GM23338 (cell line): ENCODE measurements around the gene FAF2. TPM values are rescaled to one million over a fixed set of nuclear protein-coding genes. Genes with fewer than 3 reads are reported as not detected.

ENCODE experiments used
- ATAC-seq: fragments of 200-7000 bp; cut with Tn5 transposase; 3 replicates; pipeline ENCODE4 v1.9.1; 2020
- DNase-seq: peaks from one replicate; pipeline ENCODE4 v3.0.0-alpha.2; 2015; ENCODE audit warnings: low spot score
- H2AFZ ChIP-seq: fragments of 200-600 bp; sonication (generic); 2 replicates; pipeline ENCODE4 v1.8.0; 2016; ENCODE audit warnings: antibody characterized with exemption, mild to moderate bottlenecking, moderate library complexity
- H3F3A ChIP-seq: fragments of 200-600 bp; sonication (generic); replicated peaks from 2 replicates; pipeline ENCODE4 v1.8.0; 2017; ENCODE audit warnings: antibody characterized with exemption, mixed run types, low read depth
- H3K27ac ChIP-seq: fragments of 200-600 bp; sonication (generic); 2 replicates; pipeline ENCODE4 v1.6.1; 2016; ENCODE audit warnings: low read depth
- H3K27me3 ChIP-seq: fragments of 200-600 bp; sonication (generic); 2 replicates; pipeline ENCODE4 v1.8.0; 2016; ENCODE audit warnings: mild to moderate bottlenecking, mixed run types, moderate library complexity; ENCODE audit not compliant: insufficient read depth
- H3K36me3 ChIP-seq: fragments of 200-600 bp; sonication (generic); 2 replicates; pipeline ENCODE4 v1.8.0; 2016; ENCODE audit warnings: mild to moderate bottlenecking; ENCODE audit not compliant: insufficient read depth
- H3K4me1 ChIP-seq: fragments of 200-600 bp; sonication (generic); 2 replicates; pipeline ENCODE4 v1.8.0; 2016; ENCODE audit warnings: mild to moderate bottlenecking, moderate library complexity; ENCODE audit not compliant: insufficient read depth
- H3K4me2 ChIP-seq: fragments of 200-600 bp; sonication (generic); 2 replicates; pipeline ENCODE4 v1.7.1; 2017; ENCODE audit warnings: mixed run types
- H3K4me3 ChIP-seq: fragments of 200-600 bp; sonication (generic); 2 replicates; pipeline ENCODE4 v1.6.1; 2016; ENCODE audit warnings: mixed run types
- H3K79me2 ChIP-seq: fragments of 200-600 bp; sonication (generic); replicated peaks from 2 replicates; pipeline ENCODE4 v1.8.0; 2017; ENCODE audit warnings: mild to moderate bottlenecking; ENCODE audit not compliant: insufficient read depth
- H3K9me2 ChIP-seq: fragments of 200-600 bp; sonication (generic); 2 replicates; pipeline ENCODE4 v1.8.0; 2017; ENCODE audit not compliant: insufficient read depth
- H4K20me1 ChIP-seq: fragments of 200-600 bp; sonication (generic); replicated peaks from 2 replicates; pipeline ENCODE4 v1.8.0; 2017; ENCODE audit warnings: mild to moderate bottlenecking; ENCODE audit not compliant: insufficient read depth
- H3K27ac Mint-ChIP-seq: 2 replicates; pipeline ENCODE4 v1.8.0; 2020; ENCODE audit warnings: inconsistent platforms, mild to moderate bottlenecking, moderate library complexity, mixed read lengths
- H3K27me3 Mint-ChIP-seq: 3 replicates; pipeline ENCODE4 v1.8.0; 2022; ENCODE audit warnings: low read depth, mild to moderate bottlenecking, moderate library complexity, mixed read lengths, inconsistent platforms; ENCODE audit not compliant: insufficient read depth, poor library complexity
- H3K36me3 Mint-ChIP-seq: 3 replicates; pipeline ENCODE4 v1.8.0; 2021; ENCODE audit warnings: low read depth, mild to moderate bottlenecking, inconsistent platforms, moderate library complexity, mixed read lengths
- H3K4me1 Mint-ChIP-seq: 3 replicates; pipeline ENCODE4 v1.8.0; 2020; ENCODE audit warnings: mild to moderate bottlenecking, inconsistent platforms, mixed read lengths
- H3K4me3 Mint-ChIP-seq: 3 replicates; pipeline ENCODE4 v1.8.0; 2021; ENCODE audit warnings: moderate library complexity, mild to moderate bottlenecking, inconsistent platforms, mixed read lengths
- H3K9me3 Mint-ChIP-seq: 3 replicates; pipeline ENCODE4 v1.8.0; 2020; ENCODE audit warnings: moderate library complexity, mild to moderate bottlenecking, inconsistent platforms, mixed read lengths
- CREB1 ChIP-seq: fragments of 250-450 bp; sonication (Bioruptor Pico); IDR thresholded peaks from 2 replicates; pipeline ENCODE4 v1.5.0; 2020; ENCODE audit warnings: low read depth, mild to moderate bottlenecking, moderate library complexity
- EZH2 ChIP-seq: fragments of 200-600 bp; sonication (generic); IDR thresholded peaks from one replicate; pipeline ENCODE4 v1.8.0; 2017; ENCODE audit warnings: antibody characterized with exemption, mild to moderate bottlenecking, low read depth; ENCODE audit not compliant: unreplicated experiment
- EZH2phosphoT487 ChIP-seq: fragments of 200-600 bp; sonication (generic); IDR thresholded peaks from one replicate; pipeline ENCODE4 v1.8.1; 2018; ENCODE audit warnings: antibody characterized with exemption; ENCODE audit not compliant: unreplicated experiment
- JUNB ChIP-seq: IDR thresholded peaks from one replicate; pipeline ENCODE4 v1.6.1; 2016; ENCODE audit warnings: antibody characterized with exemption; ENCODE audit not compliant: unreplicated experiment
- NANOG ChIP-seq: IDR thresholded peaks from 2 replicates; pipeline ENCODE4 v1.6.1; 2016; ENCODE audit warnings: antibody characterized with exemption, borderline replicate concordance
- POLR2AphosphoS5 ChIP-seq: IDR thresholded peaks from 2 replicates; pipeline ENCODE4 v1.6.1; 2016; ENCODE audit warnings: antibody characterized with exemption, low read depth
- REST ChIP-seq: IDR thresholded peaks from one replicate; pipeline ENCODE4 v1.6.1; 2018; ENCODE audit warnings: antibody characterized with exemption; ENCODE audit not compliant: unreplicated experiment
- ZNF114 ChIP-seq: fragments of 250-450 bp; sonication (Bioruptor Pico); IDR thresholded peaks from 2 replicates; pipeline ENCODE4 v1.5.0; 2020; ENCODE audit warnings: mild to moderate bottlenecking, moderate library complexity
- ZNF331 ChIP-seq: fragments of 250-450 bp; sonication (Bioruptor Pico); IDR thresholded peaks from 2 replicates; pipeline ENCODE4 v1.5.0; 2020; ENCODE audit warnings: low read depth, mild to moderate bottlenecking, moderate library complexity
- ZNF462 ChIP-seq: fragments of 250-450 bp; sonication (Bioruptor Pico); IDR thresholded peaks from 2 replicates; pipeline ENCODE4 v1.5.0; 2020; ENCODE audit warnings: mild to moderate bottlenecking, moderate library complexity
- polyA plus RNA-seq: library from polyadenylated mRNA; unstranded; fragments of >200 nt; fragmentation: Nextera tagmentation; extraction: Ambion mirVana; gene quantifications from 2 replicates; pipeline ENCODE4 v1.2.1, GENCODE V29; 2016
- total RNA-seq: library from RNA; depleted of rRNA; stranded (reverse); fragments of >200 nt; shearing (Covaris generic); gene quantifications from 2 replicates; pipeline ENCODE4 v1.2.3, GENCODE V29; 2014

FAF2 gene
- total and polyA plus RNA-seq, 2 experiments from 2014 or later = 32.8 to 37.6 TPM

- DNase-seq = no peak
- Histone ChIP-seq H2AFZ (no peak overlapping the region), H3K4me1 (peaks cover 24% of the 10 kb centered on the region), H3K9me2 (no peaks in the 10 kb centered on the region), H3K4me3 (no peak overlapping the region), H3K36me3 (peaks cover 14% of the 10 kb centered on the region; the same call in 1 of the 2 replicates), H3K27ac (no peak overlapping the region), H3F3A (peaks cover 13% of the 10 kb centered on the region; the same call in 1 of the 2 replicates), H3K4me2 (no peak overlapping the region), H3K79me2 (peaks cover 47% of the 10 kb centered on the region), H3K27me3 (no peaks in the 10 kb centered on the region), H4K20me1 (peaks cover 26% of the 10 kb centered on the region)
- Mint-ChIP-seq H3K36me3 (peaks cover 64% of the 10 kb centered on the region), H3K27me3 (peaks cover 18% of the 10 kb centered on the region), H3K9me3 (peaks cover 2% of the 10 kb centered on the region; the same call in 1 of the 3 replicates), H3K4me3 (no peak overlapping the region), H3K4me1 (peaks cover 23% of the 10 kb centered on the region), H3K27ac (no peak overlapping the region)
- TF ChIP-seq ZNF331 (CRISPR knock-in tag) (no peak), POLR2AphosphoS5 (peak; percentile 32; the same call in 1 of the 2 replicates)
- no peak for ATAC-seq
Measured at GRCh38 chr5:176530983-176531901, 83.1 kb downstream of the FAF2 start.

GRCh38 chr5:176531902-176532493 lies 83.8 kb downstream of the FAF2 start:
- Histone ChIP-seq H3K4me1 (peaks cover 24% of the 10 kb centered on the region), H3K4me2 (no peak overlapping the region), H3K4me3 (no peak overlapping the region), H4K20me1 (peaks cover 26% of the 10 kb centered on the region), H3K36me3 (peaks cover 14% of the 10 kb centered on the region; the same call in 1 of the 2 replicates), H3K9me2 (no peaks in the 10 kb centered on the region), H3F3A (peaks cover 10% of the 10 kb centered on the region; the same call in 1 of the 2 replicates), H2AFZ (no peak overlapping the region), H3K27ac (no peak overlapping the region), H3K79me2 (peaks cover 52% of the 10 kb centered on the region), H3K27me3 (no peaks in the 10 kb centered on the region)
- H3K36me3 Mint-ChIP-seq = peaks cover 62% of the 10 kb centered on the region
- TF ChIP-seq CREB1 (CRISPR knock-in tag) (no peak), ZNF331 (CRISPR knock-in tag) (no peak), NANOG (no peak), ZNF462 (CRISPR knock-in tag) (no peak), EZH2phosphoT487 (no peak), EZH2 (no peak), ZNF114 (CRISPR knock-in tag) (no peak), REST (no peak), JUNB (no peak)
- H3K27me3 Mint-ChIP-seq = peaks cover 18% of the 10 kb centered on the region
- ATAC-seq (no peak), DNase-seq (no peak)
- H3K27ac Mint-ChIP-seq = no peak overlapping the region
- H3K4me1 Mint-ChIP-seq = peaks cover 23% of the 10 kb centered on the region
- H3K4me3 Mint-ChIP-seq = no peak overlapping the region
- H3K9me3 Mint-ChIP-seq = peaks cover 2% of the 10 kb centered on the region; the same call in 1 of the 3 replicates
